ENCODE measurements around the gene RAB7B.
"Not testable (repeated sequence)": the region's sequence is repeated elsewhere in the genome, so short reads cannot be mapped to it uniquely, and the experiment has no call there.

The RAB7B gene

GRCh38 chr1:206003854-206004800 lies 932 bp upstream of the RAB7B start:
- no peak for TF ChIP-seq CTCF (IDR thresholded peaks at IDR 0.05; ENCODE audit: insufficient read depth, missing control alignments)
- FAIRE-seq (no peak), DNase-seq (ENCODE audit: insufficient read length, low spot score) (no peak)

- no peak for FAIRE-seq
- no peak for TF ChIP-seq CTCF (IDR thresholded peaks at IDR 0.05; ENCODE audit: insufficient read depth, missing control alignments)
- no peak for DNase-seq (ENCODE audit: insufficient read length, low spot score)
Measured at GRCh38 chr1:206002160-206002559, 1.0 kb downstream of the RAB7B start.

- TF ChIP-seq CTCF (IDR thresholded peaks at IDR 0.05; ENCODE audit: insufficient read depth, missing control alignments), result no peak
- FAIRE-seq, result no peak
- no peak for DNase-seq (ENCODE audit: insufficient read length, low spot score)
Measured at GRCh38 chr1:206001476-206001888, 1.7 kb downstream of the RAB7B start.

- FAIRE-seq, result no peak
- no peak for DNase-seq (ENCODE audit: insufficient read length, low spot score)
- no peak for TF ChIP-seq CTCF (IDR thresholded peaks at IDR 0.05; ENCODE audit: insufficient read depth, missing control alignments)
Measured at GRCh38 chr1:206000641-206001339, 2.4 kb downstream of the RAB7B start.

GRCh38 chr1:205998457-205999241 lies 4.5 kb downstream of the RAB7B start:
- no peak for TF ChIP-seq CTCF (IDR thresholded peaks at IDR 0.05; ENCODE audit: insufficient read depth, missing control alignments)
- DNase-seq (ENCODE audit: insufficient read length, low spot score), result no peak
- FAIRE-seq, result no peak

GRCh38 chr1:205996641-205997040 lies 6.6 kb downstream of the RAB7B start:
- not testable (repeated sequence) for FAIRE-seq; DNase-seq (ENCODE audit: insufficient read length, low spot score)

- DNase-seq (ENCODE audit: insufficient read length, low spot score) (no peak), FAIRE-seq (no peak)
- no peak for TF ChIP-seq CTCF (IDR thresholded peaks at IDR 0.05; ENCODE audit: insufficient read depth, missing control alignments)
Measured at GRCh38 chr1:205994346-205994745, 8.8 kb downstream of the RAB7B start.

Data from D721Med (cell line).